HG02943 (cell line): ENCODE measurements around the gene MAOA.
"Not testable (repeated sequence)": the region's sequence is repeated elsewhere in the genome, so short reads cannot be mapped to it uniquely, and the experiment has no call there.

Source experiments
- ATAC-seq: cut with Tn5 transposase; IDR thresholded peaks from one replicate; pipeline ENCODE4 v1.9.1; 2021; ENCODE audit warnings: mild to moderate bottlenecking, low read depth, moderate library complexity; ENCODE audit not compliant: unreplicated experiment

The MAOA gene

DNA sequence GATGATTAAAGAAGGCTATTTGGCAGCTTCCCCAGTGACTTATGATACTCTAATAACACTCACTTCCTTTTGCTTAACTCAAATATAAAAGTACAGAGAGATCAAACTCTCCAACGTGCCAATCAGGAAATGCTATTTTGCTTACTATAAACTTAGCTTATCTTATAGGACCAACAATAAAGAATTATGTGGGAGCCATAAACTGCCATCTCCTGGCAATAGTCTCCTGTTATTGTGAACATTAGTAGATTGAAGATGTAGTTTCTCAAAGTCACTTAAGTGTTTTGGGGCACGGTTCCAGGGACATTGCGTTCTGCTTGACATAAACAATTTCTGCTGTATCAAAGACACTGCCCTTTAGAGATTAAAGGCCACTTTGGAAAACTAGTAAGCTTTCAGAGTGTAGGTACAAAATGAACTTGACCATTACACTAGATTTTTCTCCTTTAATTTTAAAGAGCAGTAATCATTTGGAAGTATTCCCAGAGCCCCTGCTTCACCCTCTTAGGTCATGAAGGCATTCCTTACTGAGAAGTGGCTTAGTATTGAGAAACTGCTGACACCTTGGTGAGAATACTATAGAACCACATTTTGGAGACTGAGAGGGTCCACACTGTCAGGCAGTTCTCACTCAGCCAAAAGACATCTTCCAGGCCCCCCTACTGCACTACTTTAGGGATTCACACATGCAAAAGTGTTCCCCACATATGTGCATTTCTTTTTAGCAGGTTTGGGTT is 51.9 kb downstream of the MAOA start:
- no peak for ATAC-seq

DNA sequence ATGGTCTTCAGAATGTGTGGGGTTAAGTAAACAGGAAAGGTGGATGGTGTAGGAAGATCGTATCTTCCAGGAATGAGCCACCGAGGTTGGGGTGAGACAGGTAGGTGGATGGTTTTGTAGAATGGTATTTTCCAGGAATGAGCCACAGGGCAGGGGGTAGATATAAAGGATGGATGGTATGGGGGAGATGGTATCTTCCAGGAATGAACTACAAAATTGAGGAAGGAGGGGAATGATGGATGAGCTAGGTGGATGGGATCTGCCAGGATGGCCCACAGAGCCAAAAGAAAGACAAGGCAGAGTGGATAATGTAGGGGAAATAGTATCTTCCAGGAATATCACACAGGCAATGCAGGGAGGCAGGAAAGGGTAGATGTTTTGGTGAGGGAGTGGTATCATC is 60.0 kb downstream of the MAOA start:
- ATAC-seq: no peak

DNA sequence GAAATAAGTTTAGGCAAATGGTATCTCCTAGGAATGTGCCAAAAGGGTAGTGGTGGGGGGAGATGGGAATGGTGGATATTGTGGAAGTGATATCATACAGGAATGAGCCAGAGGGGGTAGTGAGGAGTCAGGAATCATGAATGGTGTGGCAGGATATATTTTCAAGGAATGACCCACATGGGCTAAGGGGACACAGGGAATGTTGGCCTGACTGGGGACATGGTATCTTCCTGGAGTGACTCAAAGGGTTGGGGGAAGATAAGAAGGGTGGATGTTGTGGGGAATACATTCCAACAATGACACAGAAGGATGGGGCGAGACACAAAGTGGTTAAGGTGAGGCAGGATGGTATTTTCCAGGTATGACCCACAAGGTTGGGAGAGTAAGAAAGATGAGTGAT is 60.6 kb downstream of the MAOA start:
- no peak for ATAC-seq

DNA sequence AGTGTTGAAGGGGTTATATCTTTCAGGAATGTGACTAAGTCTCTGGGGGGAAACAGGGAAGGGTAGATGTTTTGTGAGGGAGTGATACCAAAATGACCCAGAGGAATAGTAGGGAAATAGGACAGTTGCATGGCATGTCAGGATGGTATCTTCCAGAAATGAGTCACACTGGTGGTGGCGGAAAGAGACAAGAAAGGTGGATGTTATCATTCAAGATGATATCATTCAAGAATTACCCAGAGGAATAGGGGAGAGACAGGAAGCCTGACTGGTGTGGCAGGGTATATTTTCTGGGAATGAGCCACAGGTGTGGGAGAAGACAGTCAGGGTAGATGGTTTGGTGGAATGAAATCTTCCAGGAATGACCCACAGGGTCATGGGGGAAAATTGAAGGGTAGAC is 61.1 kb downstream of the MAOA start:
- ATAC-seq: no peak

DNA sequence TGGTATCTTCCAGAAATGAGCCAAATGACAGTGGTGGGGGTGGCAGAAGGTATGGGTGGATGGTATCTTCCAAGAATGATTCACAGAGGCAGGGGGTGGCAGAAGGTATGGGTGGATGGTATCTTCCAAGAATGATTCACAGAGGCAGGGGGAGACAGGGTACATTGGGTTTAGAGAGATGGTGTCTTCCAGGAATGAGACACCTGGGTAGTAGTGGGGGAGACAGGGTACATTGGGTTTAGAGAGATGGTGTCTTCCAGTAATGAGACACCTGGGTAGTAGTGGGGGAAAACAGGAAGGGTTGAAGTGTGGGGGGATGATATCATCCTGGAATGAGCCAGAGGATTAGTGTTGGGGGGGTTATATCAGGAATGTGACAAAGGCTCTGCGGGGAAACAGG is 62.0 kb downstream of the MAOA start:
- no peak for ATAC-seq

DNA sequence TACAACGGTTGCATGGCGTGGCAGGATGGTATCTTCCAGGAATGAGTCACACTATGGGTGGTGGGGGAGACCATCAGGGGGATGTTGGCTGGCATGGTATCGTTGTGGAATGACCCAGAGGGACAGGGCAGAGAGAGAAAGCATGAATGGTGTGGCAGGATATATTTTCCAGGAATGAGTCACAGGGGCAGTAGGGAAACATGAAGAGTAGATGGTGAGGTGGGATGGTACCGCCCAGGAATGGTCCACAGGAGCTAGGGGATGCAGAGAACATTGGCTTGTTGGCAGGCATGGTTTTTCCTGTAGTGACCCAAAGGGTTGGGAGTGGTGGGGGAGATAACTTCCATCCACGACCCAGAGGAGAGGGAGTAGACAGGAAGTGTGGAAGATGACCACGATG is 62.4 kb downstream of the MAOA start:
- ATAC-seq: no peak

DNA sequence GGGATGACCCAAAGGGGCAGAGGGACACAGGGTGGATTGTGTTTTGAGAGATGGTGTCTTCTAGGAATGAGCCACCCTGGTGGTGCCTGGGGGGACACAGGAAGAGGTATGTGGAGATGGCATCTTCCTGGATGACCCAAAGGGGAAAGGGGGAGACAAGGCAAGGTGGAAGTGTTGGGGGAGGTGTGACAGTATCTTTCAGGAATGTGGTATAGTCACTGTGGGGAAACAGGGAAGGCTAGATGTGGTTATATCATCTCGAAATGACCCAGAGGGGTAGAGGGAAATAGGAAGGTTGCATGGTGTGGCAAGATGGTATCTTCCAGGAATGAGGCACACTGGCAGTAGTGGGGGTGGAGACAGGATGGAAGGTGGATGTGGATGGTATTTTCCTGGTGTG is 62.9 kb downstream of the MAOA start:
- no peak for ATAC-seq

DNA sequence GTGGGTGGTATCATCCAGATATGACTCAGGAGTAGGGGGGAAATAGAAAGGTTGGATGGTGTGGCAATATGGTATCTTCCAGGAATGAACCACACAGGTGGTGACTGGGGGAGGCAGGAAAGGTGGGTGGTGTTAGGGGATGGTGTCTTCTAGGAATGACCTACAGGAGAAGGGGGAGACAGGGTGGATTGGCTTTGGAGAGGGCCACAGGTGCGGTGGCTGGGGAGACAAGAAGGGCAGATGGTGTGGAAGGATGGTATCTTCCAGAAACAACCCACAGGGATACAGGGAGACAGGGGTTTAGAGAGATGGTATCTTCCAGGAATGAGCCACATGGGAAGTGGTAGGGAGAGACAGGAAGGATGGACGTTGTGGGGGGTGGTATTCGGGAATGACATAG is 64.0 kb downstream of the MAOA start:
- no peak for ATAC-seq

DNA sequence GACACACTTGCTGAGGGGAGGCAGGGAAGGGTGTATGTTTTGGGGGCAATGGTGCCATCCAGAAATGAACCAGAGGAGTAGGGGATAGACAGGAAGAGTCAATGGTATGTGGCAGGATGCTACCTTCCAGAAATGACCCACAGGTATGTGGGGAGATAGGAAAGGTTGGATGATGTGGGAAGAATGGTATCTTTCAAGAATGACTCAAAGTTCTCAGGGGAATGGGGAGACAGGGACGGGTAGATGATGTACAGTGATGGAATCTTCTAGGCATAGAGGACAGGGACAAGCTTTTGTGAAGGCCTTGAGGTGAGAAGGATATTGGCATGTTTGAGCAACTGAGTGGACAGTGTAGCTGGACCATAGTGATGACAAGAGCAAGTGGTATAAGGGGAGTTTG is 64.9 kb downstream of the MAOA start:
- ATAC-seq: no peak

DNA sequence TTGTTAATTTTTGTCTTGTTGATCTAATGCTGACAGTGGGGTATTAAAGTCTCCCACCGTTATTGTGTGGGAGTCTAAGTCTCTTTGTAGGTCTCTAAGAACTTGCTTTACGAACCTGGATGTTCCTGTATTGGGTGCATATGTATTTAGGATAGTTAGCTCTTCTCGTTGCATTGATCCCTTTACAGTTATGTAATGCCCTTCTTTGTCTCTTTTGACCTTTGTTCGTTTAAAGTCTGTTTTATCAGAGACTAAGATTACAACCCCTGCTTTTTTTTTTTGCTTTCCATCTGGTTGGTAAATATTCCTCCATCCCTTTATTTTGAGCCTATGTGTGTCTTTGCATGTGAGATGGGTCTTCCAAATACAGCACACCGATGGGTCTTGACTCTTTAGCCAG is 69.1 kb downstream of the MAOA start:
- not testable (repeated sequence) for ATAC-seq

DNA sequence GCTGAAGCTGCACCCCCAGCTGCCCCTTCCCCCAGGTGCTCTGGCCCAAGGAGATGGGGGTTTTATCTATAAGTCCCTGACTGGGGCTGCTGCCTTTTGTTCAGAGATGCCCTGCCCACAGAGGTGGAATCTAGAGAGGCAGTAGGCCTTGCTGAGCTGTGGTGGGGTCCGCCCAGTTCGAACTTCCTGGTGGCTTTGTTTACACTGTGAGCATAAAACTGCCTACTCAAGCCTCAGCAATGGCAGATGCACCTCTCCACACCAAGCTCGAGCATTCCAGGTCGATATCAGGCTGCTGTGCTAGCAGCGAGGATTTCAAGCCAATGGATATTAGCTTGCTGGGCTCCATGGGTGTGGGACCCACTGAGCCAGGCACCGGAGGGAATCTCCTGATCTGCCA is 71.2 kb downstream of the MAOA start:
- not testable (repeated sequence) for ATAC-seq

DNA sequence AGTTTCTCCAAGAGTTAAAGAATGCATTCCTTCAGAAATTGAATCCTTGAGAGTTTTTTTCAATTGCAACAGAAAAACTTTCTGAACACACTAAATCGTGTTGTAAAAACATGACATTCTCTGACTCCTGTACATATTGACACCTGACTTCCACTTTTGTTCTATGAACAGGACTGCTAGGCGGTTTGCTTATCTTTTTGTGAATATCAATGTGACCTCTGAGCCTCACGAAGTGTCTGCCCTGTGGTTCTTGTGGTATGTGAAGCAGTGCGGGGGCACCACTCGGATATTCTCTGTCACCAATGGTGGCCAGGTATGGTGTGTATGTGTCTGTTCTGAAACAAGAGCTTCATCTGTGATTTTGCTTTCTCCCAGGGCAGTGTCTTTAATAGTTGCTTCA is 71.9 kb downstream of the MAOA start:
- no peak for ATAC-seq

DNA sequence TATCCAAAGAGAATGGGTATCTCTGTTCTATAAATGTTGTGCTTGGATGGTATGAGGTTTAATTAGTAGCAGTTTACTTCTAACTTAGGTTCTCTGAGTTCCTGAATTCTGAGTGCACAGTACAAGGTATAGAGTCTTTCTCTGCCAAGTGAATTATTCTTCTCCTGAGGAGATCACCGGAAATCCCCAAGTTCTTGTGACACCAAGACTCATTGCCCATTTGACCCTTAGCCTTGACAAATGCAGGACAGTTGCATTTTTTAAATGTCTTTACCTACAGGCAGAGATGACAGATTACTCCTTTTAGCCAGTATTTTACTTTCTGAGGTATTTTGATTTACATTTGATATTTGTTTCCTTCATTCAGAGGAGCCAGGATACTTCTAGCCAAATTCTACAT is 72.9 kb downstream of the MAOA start:
- no peak for ATAC-seq

DNA sequence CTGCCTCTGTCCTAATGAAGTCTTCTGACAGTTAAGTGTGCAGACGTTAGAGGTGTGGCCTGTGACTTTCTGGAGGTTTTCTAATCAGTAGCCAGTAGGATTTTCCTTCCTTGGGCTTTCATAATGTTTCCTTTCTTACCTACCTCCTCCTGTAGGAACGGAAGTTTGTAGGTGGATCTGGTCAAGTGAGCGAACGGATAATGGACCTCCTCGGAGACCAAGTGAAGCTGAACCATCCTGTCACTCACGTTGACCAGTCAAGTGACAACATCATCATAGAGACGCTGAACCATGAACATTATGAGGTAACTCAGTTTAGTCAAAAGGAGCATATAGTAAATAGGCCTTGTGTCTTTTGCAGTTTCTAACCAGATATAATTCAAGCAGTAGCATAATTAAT is 75.0 kb downstream of the MAOA start:
- no peak for ATAC-seq

DNA sequence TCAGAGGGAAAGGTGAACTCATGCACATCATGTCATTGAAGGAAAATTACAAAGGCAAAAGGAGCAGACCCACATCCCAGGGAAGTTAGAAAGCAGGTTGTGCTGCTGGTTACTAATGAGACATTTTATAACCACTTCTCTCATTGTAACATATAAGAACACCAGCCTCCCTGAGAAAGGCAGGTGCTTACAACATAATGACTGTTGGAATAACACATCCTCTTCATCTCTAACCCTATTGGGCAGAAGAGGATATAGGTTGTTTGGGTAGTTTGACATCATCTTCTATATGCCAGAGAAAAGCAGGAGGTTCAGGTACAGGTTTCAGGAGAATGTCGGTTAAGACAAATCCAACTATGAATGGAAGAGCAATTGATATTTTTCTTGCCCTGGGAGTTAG is 77.6 kb downstream of the MAOA start:
- no peak for ATAC-seq

DNA sequence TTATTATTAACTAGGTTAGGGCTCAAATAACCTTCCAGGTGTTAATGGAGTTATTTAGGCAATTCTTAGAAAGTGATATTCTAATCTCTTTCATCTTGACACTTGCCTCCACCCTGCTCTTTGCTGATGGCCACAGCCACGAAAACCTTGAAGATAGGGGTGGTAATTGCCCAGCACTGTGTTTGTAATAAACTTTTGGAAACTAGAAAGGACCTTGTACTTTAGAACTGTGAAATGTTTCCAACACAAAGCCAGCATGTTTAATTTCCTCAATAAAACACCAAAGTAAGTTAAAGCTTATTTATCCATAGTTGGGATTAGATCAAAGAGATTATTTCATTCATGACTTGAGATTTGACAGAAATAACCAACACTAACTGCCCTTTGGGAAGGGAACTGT is 78.3 kb downstream of the MAOA start:
- ATAC-seq: no peak

DNA sequence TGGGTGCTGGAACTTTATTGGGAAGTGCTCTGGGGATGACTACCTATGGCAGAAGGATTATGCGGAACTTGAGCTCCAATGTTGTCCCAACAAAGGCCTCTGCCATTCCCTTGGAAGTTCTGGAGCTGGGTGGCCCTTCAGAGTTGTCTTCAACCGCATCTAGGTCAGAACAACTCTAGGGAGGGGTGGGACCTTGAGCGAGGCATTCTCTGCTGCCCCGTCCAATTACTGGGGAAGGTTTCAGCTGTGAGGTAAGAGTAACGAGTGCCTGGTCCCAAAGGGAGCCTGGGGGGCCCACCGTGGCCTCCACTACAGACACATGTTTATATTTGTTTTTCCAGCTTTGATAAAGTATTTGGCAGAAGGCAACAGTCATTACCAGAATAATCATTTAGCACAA is 79.4 kb downstream of the MAOA start:
- ATAC-seq: no peak

DNA sequence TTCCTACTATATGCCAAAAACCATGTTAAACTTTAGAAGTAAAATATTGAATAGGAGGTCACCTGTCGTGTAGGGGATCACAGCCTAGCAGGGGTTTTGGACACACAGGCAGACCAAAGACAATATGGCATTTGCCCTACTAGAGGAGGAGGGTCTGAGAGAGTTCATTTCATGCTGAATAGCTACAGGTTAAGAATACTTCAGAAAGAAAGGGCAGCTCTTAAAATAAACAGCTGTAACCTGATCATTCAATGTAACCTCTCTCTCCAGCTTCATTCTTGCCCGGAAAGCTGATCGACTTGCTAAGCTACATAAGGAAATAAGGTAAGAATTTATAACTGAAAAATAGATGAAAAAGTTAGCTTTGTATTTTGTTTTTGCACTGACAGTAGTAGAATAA is 79.9 kb downstream of the MAOA start:
- ATAC-seq: no peak

DNA sequence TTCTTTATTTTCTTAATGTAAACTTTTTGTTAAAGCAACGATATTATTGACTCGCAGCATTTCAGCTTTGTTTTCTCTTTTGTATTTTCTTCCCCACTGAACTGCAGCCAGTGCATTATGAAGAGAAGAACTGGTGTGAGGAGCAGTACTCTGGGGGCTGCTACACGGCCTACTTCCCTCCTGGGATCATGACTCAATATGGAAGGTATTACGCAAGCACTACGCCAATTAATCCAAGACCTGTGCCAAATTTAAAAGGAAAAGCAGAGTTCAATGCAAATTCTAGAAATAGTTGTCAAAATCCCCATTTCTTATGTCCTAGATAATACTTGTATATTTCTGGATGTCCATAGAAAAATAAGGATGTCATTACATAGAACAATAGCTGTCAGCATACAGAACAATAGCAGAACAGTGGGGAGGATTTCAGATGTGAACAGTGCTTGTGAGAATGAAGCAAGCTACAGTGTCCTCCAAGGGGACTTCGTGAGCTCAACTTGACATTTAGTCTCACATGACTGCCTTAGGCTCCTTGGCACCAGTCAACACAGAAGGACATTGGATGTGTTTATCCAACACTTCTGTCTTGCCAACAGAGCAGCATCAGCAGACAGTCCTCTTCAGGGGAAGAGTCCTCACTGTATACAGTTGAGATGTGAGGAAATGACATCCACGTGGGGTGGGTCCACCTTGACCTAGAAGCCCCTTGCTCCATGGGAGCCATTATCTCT is 85.9 kb downstream of the MAOA start:
- no peak for ATAC-seq

DNA sequence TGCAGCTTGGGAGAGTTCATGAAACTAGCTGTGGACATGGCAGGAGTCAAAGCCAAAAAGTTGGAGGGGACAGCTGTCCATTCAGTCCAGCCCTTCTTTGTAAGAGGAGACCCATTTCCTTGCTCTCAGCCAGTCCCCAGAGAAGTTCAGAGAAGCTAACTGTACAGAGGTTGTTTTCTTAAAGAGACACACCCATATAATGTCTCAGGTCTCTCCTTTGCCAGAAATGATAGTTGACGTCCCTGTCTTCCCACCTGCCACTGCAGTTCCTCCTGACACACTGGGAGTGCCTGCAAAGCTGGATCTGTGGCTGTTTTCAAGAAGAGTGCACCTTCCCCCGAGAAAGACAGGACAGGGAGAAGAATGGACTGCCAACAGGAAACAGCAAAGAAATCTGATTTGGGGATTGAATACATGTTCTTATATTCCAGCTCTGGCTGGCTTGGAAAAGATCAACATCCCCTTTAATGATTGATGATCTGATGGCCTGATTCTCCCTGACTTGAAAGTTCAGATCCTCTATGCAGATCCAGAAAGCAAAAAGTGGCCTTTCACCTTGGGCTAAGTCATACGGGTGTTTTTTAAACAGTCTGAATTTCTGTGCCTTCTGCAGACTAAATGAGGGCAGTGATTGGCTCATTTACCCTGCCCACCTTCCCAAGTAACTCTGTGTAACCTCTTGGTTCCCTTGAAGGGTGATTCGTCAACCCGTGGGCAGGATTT is 87.2 kb downstream of the MAOA start:
- no peak for ATAC-seq

DNA sequence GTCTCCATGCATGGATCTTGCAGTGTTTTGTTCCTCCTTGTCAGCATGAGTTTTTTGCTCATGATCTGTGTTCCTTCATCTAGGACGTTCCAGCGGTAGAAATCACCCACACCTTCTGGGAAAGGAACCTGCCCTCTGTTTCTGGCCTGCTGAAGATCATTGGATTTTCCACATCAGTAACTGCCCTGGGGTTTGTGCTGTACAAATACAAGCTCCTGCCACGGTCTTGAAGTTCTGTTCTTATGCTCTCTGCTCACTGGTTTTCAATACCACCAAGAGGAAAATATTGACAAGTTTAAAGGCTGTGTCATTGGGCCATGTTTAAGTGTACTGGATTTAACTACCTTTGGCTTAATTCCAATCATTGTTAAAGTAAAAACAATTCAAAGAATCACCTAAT is 88.2 kb downstream of the MAOA start:
- ATAC-seq: no peak
